ENCODE results near the gene ZDHHC14. TPM values are rescaled to one million over a fixed set of nuclear protein-coding genes. Genes with fewer than 3 reads are reported as not detected.

Gene ZDHHC14
- total RNA-seq, 2 donors from 2014 or later: 2.1 to 2.2 TPM

- no peak for ATAC-seq (replicated peaks)
- no peaks in the 10 kb centered on the region for H3K36me3 Mint-ChIP-seq (ENCODE audit: low read depth)
- no peak overlapping the region for H3K4me3 Mint-ChIP-seq
Observed at GRCh38 chr6:157604816-157605215, 223.8 kb downstream of the ZDHHC14 start.

GRCh38 chr6:157605484-157605883, 224.5 kb downstream of the ZDHHC14 start:
- Mint-ChIP-seq H3K9me3 (no peaks in the 10 kb centered on the region), H3K27me3 (no peaks in the 10 kb centered on the region), H3K36me3 (ENCODE audit: low read depth) (no peaks in the 10 kb centered on the region), H3K4me3 (no peak overlapping the region), H3K27ac (peak overlapping the region; percentile 5), H3K4me1 (no peaks in the 10 kb centered on the region)
- no peak for ATAC-seq (replicated peaks)

More at GRCh38 chr6:157604816-157605215, 223.8 kb downstream of the ZDHHC14 start:
- Mint-ChIP-seq H3K4me1 (no peaks in the 10 kb centered on the region), H3K9me3 (no peaks in the 10 kb centered on the region), H3K27me3 (no peaks in the 10 kb centered on the region), H3K27ac (no peak overlapping the region)

GRCh38 chr6:157606516-157606915, 225.5 kb downstream of the ZDHHC14 start:
- no peaks in the 10 kb centered on the region for H3K9me3 Mint-ChIP-seq
- no peaks in the 10 kb centered on the region for H3K4me1 Mint-ChIP-seq
- no peaks in the 10 kb centered on the region for H3K36me3 Mint-ChIP-seq (ENCODE audit: low read depth)
- no peak overlapping the region for H3K4me3 Mint-ChIP-seq
- ATAC-seq (replicated peaks): no peak
- no peaks in the 10 kb centered on the region for H3K27me3 Mint-ChIP-seq
- no peak overlapping the region for H3K27ac Mint-ChIP-seq

DNA sequence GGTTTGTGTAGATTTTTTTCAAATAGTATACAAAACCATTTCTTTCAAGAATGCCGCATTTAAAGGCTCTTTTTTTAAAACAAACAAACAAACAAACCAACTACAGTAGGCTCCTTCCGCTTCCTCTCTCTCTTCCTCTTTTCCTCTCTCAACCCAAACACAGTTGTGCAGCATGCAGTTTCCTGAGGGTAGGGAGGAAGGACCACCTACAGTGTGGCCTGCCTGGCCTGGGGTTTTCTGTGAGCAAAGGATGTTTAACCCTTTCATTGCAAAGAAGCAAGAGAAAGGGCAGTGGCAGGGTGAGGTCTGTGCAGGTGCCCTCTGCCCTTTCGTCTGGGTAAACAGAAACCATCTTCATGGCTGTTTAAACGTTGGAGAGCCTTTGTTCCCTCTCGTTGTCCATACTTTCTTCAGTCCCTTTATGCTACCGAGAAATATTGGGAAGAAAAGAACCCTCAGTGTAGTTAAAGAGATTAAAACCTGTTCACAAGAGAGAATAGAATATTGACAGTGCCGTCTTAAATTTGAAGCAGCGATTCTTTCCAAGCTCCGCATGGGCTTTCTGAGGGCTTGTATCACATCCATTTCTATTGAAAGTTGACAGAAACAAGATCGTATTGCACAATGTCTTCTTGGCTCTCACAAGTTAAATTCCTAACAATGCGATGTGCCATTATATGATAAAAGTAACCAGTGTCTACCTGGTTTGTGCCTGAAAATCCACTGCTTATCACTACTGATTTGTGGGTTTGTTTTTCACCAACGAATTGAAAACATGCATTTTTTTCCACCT, 226.5 kb downstream of the ZDHHC14 start:
- H3K4me1 Mint-ChIP-seq: no peaks in the 10 kb centered on the region
- H3K4me3 Mint-ChIP-seq: no peak overlapping the region
- H3K27ac Mint-ChIP-seq: no peak overlapping the region
- H3K9me3 Mint-ChIP-seq: no peaks in the 10 kb centered on the region
- no peaks in the 10 kb centered on the region for H3K27me3 Mint-ChIP-seq
- ATAC-seq (replicated peaks): no peak
- H3K36me3 Mint-ChIP-seq (ENCODE audit: low read depth): no peaks in the 10 kb centered on the region

DNA sequence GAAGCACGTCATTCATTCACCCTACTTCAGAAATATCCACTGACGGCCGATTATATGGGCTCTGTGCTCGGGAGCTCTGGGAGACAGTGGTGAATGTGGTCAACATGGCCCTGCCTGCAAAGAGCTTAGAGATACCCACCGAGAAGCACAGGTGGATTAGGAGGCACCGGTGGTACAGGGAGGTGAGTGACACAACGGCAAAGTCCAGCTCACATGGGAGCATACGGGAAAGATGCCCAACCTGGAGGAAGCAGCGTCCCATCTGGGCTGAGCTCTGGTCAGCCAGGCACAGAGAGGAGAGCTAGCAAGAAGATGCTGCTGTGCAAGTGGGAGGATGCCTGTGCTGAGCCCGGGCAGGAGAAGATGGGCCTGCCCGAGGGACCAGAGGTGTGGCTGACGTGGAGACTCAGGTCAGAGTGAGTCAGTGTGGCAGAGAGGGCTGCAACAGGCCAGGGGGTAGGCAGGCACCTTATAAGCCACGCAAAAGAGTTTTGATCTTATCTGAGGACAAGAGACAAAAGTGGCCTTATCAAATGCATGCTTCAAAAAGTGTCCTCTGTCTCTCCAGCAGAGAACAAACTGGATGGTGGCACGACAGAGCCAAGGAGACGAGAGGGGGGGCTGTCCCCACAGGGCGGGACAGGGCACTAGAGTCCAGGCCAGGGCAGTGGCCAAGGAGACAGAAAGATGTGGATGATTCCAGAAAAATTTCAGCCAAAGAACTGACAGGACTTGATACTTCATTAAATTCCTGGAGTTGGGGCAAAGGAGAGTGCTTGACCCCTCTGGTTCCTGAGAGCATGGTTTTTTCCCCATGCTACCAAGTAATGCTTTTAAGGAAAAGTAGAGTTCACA, 227.5 kb downstream of the ZDHHC14 start:
- ATAC-seq (replicated peaks): no peak
- no peak overlapping the region for H3K4me3 Mint-ChIP-seq
- no peak overlapping the region for H3K27ac Mint-ChIP-seq
- H3K36me3 Mint-ChIP-seq (ENCODE audit: low read depth): no peaks in the 10 kb centered on the region
- H3K27me3 Mint-ChIP-seq: no peaks in the 10 kb centered on the region
- no peaks in the 10 kb centered on the region for H3K9me3 Mint-ChIP-seq
- H3K4me1 Mint-ChIP-seq: no peaks in the 10 kb centered on the region

GRCh38 chr6:157609117-157609516, 228.1 kb downstream of the ZDHHC14 start:
- Mint-ChIP-seq H3K4me1 (no peaks in the 10 kb centered on the region), H3K27ac (peak overlapping the region; percentile 42), H3K9me3 (no peaks in the 10 kb centered on the region), H3K4me3 (no peak overlapping the region), H3K27me3 (no peaks in the 10 kb centered on the region), H3K36me3 (ENCODE audit: low read depth) (no peaks in the 10 kb centered on the region)
- no peak for ATAC-seq (replicated peaks)

- no peaks in the 10 kb centered on the region for H3K4me1 Mint-ChIP-seq
- no peaks in the 10 kb centered on the region for H3K27me3 Mint-ChIP-seq
- peak overlapping the region; percentile 42 for H3K27ac Mint-ChIP-seq
- H3K36me3 Mint-ChIP-seq (ENCODE audit: low read depth): no peaks in the 10 kb centered on the region
- no peak for ATAC-seq (replicated peaks)
- no peaks in the 10 kb centered on the region for H3K9me3 Mint-ChIP-seq
- H3K4me3 Mint-ChIP-seq: no peak overlapping the region
Observed at GRCh38 chr6:157609556-157609955, 228.6 kb downstream of the ZDHHC14 start.

GRCh38 chr6:157610451-157610999, 229.5 kb downstream of the ZDHHC14 start:
- H3K4me1 Mint-ChIP-seq: no peaks in the 10 kb centered on the region
- no peak overlapping the region for H3K4me3 Mint-ChIP-seq
- H3K27ac Mint-ChIP-seq: no peak overlapping the region
- ATAC-seq (replicated peaks): no peak
- H3K36me3 Mint-ChIP-seq (ENCODE audit: low read depth): no peaks in the 10 kb centered on the region
- H3K27me3 Mint-ChIP-seq: no peaks in the 10 kb centered on the region
- H3K9me3 Mint-ChIP-seq: no peaks in the 10 kb centered on the region

DNA sequence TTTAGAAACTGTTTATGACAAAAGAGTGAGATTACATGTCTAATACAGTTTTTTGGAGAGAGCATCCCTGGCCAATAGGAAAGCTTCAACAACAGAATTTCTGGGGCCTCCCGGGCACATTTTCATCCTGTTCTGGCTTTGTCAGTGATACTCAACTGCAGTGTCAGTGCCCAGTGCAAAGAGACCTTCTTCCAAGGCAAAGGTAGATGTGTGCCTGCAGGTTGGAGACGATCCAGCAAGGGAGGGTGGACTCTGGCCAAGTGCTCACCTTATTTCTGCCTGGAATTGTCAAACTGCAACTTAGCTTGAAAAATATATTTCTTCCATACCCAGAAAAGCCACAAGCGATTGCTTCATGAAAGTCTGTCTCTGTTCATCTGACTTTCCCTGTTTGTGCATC, 230.4 kb downstream of the ZDHHC14 start:
- Mint-ChIP-seq H3K9me3 (no peaks in the 10 kb centered on the region), H3K27ac (no peak overlapping the region), H3K27me3 (no peaks in the 10 kb centered on the region), H3K36me3 (ENCODE audit: low read depth) (no peaks in the 10 kb centered on the region), H3K4me1 (no peaks in the 10 kb centered on the region), H3K4me3 (no peak overlapping the region)
- ATAC-seq (replicated peaks): no peak

DNA sequence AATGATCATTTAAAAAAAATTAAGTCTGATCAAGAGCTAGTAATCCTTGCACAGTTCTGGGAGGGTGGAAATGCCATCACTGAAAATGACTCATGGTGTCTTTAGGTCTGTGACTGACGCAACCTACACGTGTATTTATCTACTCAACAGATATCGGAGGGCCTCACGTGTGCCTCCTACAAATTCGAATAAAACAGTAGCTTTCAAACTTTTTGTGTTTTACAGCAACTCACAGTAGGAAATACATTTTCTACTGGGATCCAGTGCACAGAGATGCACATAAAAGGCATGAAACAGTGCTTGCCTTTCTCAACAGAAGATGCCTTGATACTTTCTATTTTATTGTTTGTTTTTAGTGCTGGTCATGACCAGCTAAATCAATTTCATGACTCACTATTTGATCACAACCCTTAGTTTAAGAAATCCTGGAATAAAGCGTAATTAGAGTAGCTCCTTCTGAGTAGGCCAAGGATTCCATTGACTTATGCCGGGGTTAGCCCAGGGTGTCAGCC, 232.1 kb downstream of the ZDHHC14 start:
- no peaks in the 10 kb centered on the region for H3K27me3 Mint-ChIP-seq
- no peaks in the 10 kb centered on the region for H3K36me3 Mint-ChIP-seq (ENCODE audit: low read depth)
- H3K27ac Mint-ChIP-seq: no peak overlapping the region
- no peak overlapping the region for H3K4me3 Mint-ChIP-seq
- no peaks in the 10 kb centered on the region for H3K9me3 Mint-ChIP-seq
- no peak for ATAC-seq (replicated peaks)
- no peaks in the 10 kb centered on the region for H3K4me1 Mint-ChIP-seq

DNA sequence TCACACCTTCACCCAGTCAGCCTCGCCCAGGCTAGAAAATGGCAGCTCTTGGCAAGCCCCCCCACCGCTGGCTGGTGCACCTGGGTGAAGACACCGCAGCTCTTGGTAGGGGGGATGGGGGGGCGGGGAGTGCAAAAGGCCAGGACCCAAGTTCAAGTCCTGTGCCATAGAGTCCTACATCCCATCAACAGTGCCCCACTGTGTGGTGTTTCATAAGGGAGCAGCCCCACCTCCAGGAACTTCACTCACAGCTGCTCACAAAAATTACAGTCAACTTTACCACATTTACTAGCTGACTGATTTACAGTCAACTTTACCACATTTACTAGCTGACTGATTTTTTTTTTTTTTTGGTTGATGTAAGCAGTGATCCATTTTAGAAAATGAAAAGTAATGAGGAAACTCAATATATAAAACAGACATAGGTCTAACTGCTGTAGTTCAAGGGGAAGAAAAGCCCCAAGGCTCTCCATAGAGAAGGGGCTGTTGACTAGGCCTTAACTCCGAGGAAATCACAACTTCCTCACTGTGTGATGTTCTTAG, 233.1 kb downstream of the ZDHHC14 start:
- ATAC-seq (replicated peaks): peak; percentile 55

GRCh38 chr6:157615420-157615769, 234.4 kb downstream of the ZDHHC14 start:
- ATAC-seq (replicated peaks): no peak
- H3K27me3 Mint-ChIP-seq: no peaks in the 10 kb centered on the region
- no peaks in the 10 kb centered on the region for H3K4me1 Mint-ChIP-seq
- no peaks in the 10 kb centered on the region for H3K9me3 Mint-ChIP-seq
- H3K4me3 Mint-ChIP-seq: no peak overlapping the region
- H3K36me3 Mint-ChIP-seq (ENCODE audit: low read depth): no peaks in the 10 kb centered on the region
- no peak overlapping the region for H3K27ac Mint-ChIP-seq

More for the DNA sequence above, 233.1 kb downstream of the ZDHHC14 start:
- H3K9me3 Mint-ChIP-seq: no peaks in the 10 kb centered on the region
- no peaks in the 10 kb centered on the region for H3K27me3 Mint-ChIP-seq
- no peak overlapping the region for H3K4me3 Mint-ChIP-seq
- H3K36me3 Mint-ChIP-seq (ENCODE audit: low read depth): no peaks in the 10 kb centered on the region
- no peaks in the 10 kb centered on the region for H3K4me1 Mint-ChIP-seq
- H3K27ac Mint-ChIP-seq: no peak overlapping the region

DNA sequence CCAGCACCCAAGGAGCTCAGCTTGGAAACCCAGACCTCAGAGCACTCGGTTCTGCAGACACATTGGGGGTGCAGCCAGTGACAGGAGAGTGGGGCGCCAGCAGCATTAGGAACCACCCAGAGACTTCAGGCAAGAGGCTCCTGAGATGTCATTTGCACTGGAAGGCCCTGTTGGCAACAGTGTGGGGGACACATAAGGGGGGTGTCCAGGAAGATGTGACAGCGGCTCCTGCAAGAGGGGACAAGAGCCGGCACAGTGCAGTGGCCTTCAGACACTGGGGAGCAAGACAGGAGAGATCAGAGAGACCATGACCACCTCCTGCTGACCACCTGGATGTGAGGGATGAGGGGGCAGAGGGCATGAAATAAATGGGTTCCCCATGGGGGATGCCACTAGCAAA, 235.0 kb downstream of the ZDHHC14 start:
- Mint-ChIP-seq H3K27ac (no peak overlapping the region), H3K27me3 (no peaks in the 10 kb centered on the region), H3K9me3 (no peaks in the 10 kb centered on the region), H3K4me3 (no peak overlapping the region), H3K4me1 (no peaks in the 10 kb centered on the region), H3K36me3 (ENCODE audit: low read depth) (no peaks in the 10 kb centered on the region)
- ATAC-seq (replicated peaks): no peak

DNA sequence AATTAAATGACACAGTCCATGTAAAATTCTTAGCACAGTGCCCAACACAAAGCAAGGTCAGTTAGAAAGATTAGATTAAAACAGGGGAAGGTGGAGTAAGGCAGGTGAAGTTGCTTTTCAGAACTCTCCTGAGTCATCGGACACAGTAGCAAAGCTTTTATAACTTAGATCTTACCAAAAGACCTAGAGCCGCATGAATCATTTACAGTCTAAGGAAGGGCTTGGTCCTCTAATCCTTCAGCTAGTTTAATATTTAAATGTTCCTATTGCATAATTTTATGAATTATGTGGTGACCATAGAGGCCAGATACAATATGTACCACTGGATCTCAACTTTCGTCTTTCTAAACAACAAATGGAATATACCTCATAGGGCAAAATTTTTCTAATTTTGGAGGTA, 240.0 kb downstream of the ZDHHC14 start:
- no peaks in the 10 kb centered on the region for H3K4me1 Mint-ChIP-seq

More for the DNA sequence above, 240.0 kb downstream of the ZDHHC14 start:
- Mint-ChIP-seq H3K27me3 (no peaks in the 10 kb centered on the region), H3K4me3 (no peak overlapping the region), H3K36me3 (ENCODE audit: low read depth) (no peaks in the 10 kb centered on the region), H3K27ac (no peak overlapping the region), H3K9me3 (no peaks in the 10 kb centered on the region)
- ATAC-seq (replicated peaks): no peak

All from activated T-helper 17 cell treated with anti-CD3 and anti-CD28 coated beads, Interleukin-2, amount 50 U/mL, for 72 hours (primary cell).